ENCODE results near the gene NCKAP1. TPM values are rescaled to one million over a fixed set of nuclear protein-coding genes. Genes with fewer than 3 reads are reported as not detected.

The NCKAP1 gene
- total and polyA plus RNA-seq, 2 of the 4 experiments (the other 2 are of a cell fraction) = 91.1 to 160 TPM

DNA sequence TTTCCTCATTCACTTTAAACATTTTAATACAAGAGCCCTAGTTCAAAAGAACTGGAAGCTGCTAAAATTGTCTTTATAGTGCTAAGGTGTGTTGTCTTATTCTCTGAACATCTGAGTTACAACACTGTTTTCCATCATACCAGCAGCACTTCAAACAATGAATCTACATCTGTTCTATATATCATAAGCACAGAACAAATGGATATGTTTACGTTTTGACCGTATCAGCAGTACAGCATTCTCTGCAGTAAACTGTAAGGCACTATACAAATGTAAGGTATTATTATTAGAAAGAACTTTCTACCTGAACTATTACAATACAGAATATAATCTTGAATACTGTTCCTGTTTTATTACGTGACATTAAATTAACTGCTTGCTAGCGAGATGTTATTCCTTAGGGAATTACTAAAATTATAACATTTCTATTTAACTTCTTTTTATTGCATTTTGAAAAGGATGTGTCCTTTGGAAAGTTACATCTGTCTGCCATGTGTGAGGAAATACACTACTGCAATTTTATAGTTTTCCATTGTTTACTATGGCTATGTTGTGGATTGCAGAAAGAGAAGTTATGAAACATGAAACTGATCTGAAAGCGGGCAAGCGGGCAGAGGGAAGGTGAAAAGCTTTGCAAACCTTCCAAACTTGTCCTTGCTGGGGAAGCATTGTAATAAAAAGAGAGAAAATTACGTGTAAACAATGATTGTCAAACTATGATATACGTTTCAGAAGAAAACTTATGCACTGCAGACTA lies 13.7 kb downstream of the NCKAP1 start:
- Histone ChIP-seq H3K4ac (ENCODE audit: low read depth, low read length) (no peak overlapping the region), H4K91ac (ENCODE audit: insufficient read depth, low read depth, low read length) (no peak overlapping the region), H3K9me3 (ENCODE audit: control insufficient read depth, insufficient read depth, low read length) (no peaks in the 10 kb centered on the region), H2AFZ (replicated peaks; ENCODE audit: low read length, poor library complexity) (no peak overlapping the region), H3K27ac (ENCODE audit: insufficient read depth, low read length) (no peak overlapping the region; the same call in 1 of the 2 replicates), H3K27me3 (ENCODE audit: control insufficient read depth, insufficient read depth, low read length) (no peaks in the 10 kb centered on the region), H3K9me1 (ENCODE audit: insufficient read depth, low read length) (peaks cover 2% of the 10 kb centered on the region), H3K56ac (ENCODE audit: extremely low read depth, insufficient read depth, low read length) (no peak overlapping the region), H3K14ac (replicated peaks; ENCODE audit: low read depth, low read length) (no peak overlapping the region), H3K4me2 (ENCODE audit: low read depth, low read length) (peak overlapping the region; percentile 74), H3K36me3 (ENCODE audit: control insufficient read depth, insufficient read depth, low read length) (peaks cover 5% of the 10 kb centered on the region), H3K4me1 (ENCODE audit: control insufficient read depth, insufficient read depth, low read length) (peaks cover 6% of the 10 kb centered on the region), H3K18ac (ENCODE audit: low read depth, low read length) (no peak overlapping the region), H2BK5ac (ENCODE audit: low read depth, low read length, poor library complexity, severe bottlenecking) (no peak overlapping the region), H4K20me1 (ENCODE audit: insufficient read depth, low read length) (peaks cover 68% of the 10 kb centered on the region), H2BK20ac (ENCODE audit: low read depth, low read length) (no peak overlapping the region), H3K79me1 (ENCODE audit: low read depth in 1 of 2, low read length in 2 of 2) (peaks cover 10 to 34% of the 10 kb centered on the region in 2 experiments), H4K5ac (ENCODE audit: low read depth, low read length) (no peak overlapping the region), H4K8ac (ENCODE audit: low read depth in 2 of 2, low read length in 2 of 2) (no peak overlapping the region), H3K9ac (ENCODE audit: low read depth, low read length) (no peak overlapping the region), H3K23ac (ENCODE audit: low read depth, low read length) (no peak overlapping the region), H2BK120ac (ENCODE audit: low read depth, low read length) (no peak overlapping the region), H2AK5ac (ENCODE audit: low read depth, low read length) (no peak overlapping the region), H3K4me3 (ENCODE audit: insufficient read depth, low read depth, low read length) (no peak overlapping the region), H2BK15ac (ENCODE audit: low read depth, low read length) (no peak overlapping the region), H2AK9ac (replicated peaks; ENCODE audit: low read depth, low read length, poor library complexity) (no peak overlapping the region)
- CTCF ChIA-PET = no interaction called here
- peak; percentile 35 for DNase-seq
- no TSS peak for BruUV-seq (replicated peaks)
- in situ Hi-C loops (cut with MboI; ENCODE audit: low sequenced_read_pairs) = no loop called here
- POLR2A ChIA-PET (ENCODE audit: unreplicated experiment) = interaction anchor here (0.6 kb wide), 1 partner anchor 99 kb away, joined by 4 read pairs; no protein-coding TSS in a partner anchor
- no CpG with 5 or more reads among the region's 8 CpGs for WGBS, 2 experiments (ENCODE audit: extremely low coverage in 2 of 2, insufficient read length in 1 of 2)
- dilution Hi-C loops (cut with HindIII; ENCODE audit: low sequenced_read_pairs, unreplicated experiment) = no loop called here
- intact Hi-C loops (cut with micrococcal nuclease) = no loop called here
- ATAC-seq (ENCODE audit: low read depth) = no peak; the same call in 1 of the 2 replicates
- TF ChIP-seq MAFK (IDR thresholded peaks at IDR 0.05; ENCODE audit: low read depth, low read length) = no peak
- no peak for TF ChIP-seq FOS (IDR thresholded peaks at IDR 0.05; ENCODE audit: low read depth, low read length)
- no peak for TF ChIP-seq CHD1 (IDR thresholded peaks at IDR 0.05; ENCODE audit: low read depth, low read length)
- no peak for TF ChIP-seq CEBPB (IDR thresholded peaks at IDR 0.05; ENCODE audit: low read depth, low read length)
- TF ChIP-seq MAZ (IDR thresholded peaks at IDR 0.05; ENCODE audit: borderline replicate concordance, low read depth, low read length) = no peak
- no peak for TF ChIP-seq RFX5 (IDR thresholded peaks at IDR 0.05; ENCODE audit: low read depth, low read length)
- TF ChIP-seq, protein P1, sequence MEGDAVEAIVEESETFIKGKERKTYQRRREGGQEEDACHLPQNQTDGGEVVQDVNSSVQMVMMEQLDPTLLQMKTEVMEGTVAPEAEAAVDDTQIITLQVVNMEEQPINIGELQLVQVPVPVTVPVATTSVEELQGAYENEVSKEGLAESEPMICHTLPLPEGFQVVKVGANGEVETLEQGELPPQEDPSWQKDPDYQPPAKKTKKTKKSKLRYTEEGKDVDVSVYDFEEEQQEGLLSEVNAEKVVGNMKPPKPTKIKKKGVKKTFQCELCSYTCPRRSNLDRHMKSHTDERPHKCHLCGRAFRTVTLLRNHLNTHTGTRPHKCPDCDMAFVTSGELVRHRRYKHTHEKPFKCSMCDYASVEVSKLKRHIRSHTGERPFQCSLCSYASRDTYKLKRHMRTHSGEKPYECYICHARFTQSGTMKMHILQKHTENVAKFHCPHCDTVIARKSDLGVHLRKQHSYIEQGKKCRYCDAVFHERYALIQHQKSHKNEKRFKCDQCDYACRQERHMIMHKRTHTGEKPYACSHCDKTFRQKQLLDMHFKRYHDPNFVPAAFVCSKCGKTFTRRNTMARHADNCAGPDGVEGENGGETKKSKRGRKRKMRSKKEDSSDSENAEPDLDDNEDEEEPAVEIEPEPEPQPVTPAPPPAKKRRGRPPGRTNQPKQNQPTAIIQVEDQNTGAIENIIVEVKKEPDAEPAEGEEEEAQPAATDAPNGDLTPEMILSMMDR (conservative IDR thresholded peaks at IDR 0.05; ENCODE audit: low read depth, low read length) = no peak
- no peak for TF ChIP-seq MXI1 (IDR thresholded peaks at IDR 0.05; ENCODE audit: borderline replicate concordance, low read depth, low read length)
- no peak for TF ChIP-seq USF2 (IDR thresholded peaks at IDR 0.05; ENCODE audit: low read depth, low read length)
- TF ChIP-seq RCOR1 (IDR thresholded peaks at IDR 0.05; ENCODE audit: insufficient replicate concordance, low read length) = no peak
- TF ChIP-seq SMC3 (IDR thresholded peaks at IDR 0.05; ENCODE audit: low read depth, low read length) = no peak
- no peak for TF ChIP-seq POLR2A (IDR thresholded peaks at IDR 0.05; ENCODE audit: low read depth, low read length)
- TF ChIP-seq RAD21 (IDR thresholded peaks at IDR 0.05; ENCODE audit: low read length) = no peak
- no peak for TF ChIP-seq BHLHE40 (IDR thresholded peaks at IDR 0.05; ENCODE audit: low read depth, low read length)
- TF ChIP-seq NFE2L2 (IDR thresholded peaks at IDR 0.05; ENCODE audit: low read depth, low read length) = no peak
